ENCODE measurements around the gene PDIA5. TPM values are rescaled to one million over a fixed set of nuclear protein-coding genes. Genes with fewer than 3 reads are reported as not detected.

The PDIA5 gene
- total and polyA plus RNA-seq, 7 donors = 4.2 to 23.0 (median 13.9) TPM

DNA sequence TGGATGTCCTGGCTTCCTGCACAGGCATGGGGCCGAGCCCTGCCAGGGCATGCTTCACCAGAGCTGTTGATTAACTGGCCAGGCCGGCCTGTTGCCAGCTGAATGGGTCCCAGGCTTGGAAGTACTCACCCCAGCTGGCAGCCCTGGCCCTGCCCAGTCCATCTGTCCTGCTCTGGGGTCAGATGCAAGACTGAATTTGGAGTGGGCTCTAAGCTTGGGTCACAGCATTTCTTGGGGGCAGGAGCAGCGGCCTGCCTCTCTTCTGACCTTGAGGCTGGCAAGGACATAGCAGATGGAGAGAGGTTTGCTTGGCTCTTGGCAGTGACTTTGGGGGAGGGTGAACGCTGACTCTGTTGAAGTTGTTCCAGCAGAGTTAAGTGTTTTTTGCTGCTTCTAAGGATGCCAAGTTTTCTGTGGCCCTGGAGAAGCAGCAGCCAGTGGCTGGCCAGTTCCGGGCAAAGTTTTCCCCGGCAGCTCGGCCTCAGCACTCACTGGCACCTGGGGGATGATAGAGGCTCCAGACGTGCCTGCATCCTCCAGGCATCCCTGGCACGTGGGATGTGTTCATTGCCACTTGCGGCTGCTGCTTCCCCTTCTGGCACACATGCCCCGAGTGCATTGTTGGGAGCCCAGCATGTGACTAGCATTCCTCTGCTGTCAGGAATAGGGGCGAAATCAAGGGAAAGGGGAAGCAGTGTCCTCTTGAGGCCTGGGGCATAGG, 22.9 kb downstream of the PDIA5 start:
- DNase-seq = peak; percentile 86
- WGBS, 2 donors = 78 to 86% methylated on average over 12 of the region's 12 CpGs
- peak overlapping the region; percentile 73 to 86 (median 84) for H3K27ac ChIP-seq
- H3K4me3 ChIP-seq = no peak overlapping the region
- intact Hi-C loops (cut with DNase I) = no loop called here
- H3K4me1 ChIP-seq = peaks cover 0 to 49% (median 42%) of the 10 kb centered on the region in 4 donors
- TF ChIP-seq POLR2A (IDR thresholded peaks at IDR 0.05) (no peak), EP300 (IDR thresholded peaks at IDR 0.05) (no peak), POLR2AphosphoS5 (IDR thresholded peaks at IDR 0.05) (peak in 2 of 4 donors; percentile 31 to 42)
- TF ChIP-seq, protein P1, sequence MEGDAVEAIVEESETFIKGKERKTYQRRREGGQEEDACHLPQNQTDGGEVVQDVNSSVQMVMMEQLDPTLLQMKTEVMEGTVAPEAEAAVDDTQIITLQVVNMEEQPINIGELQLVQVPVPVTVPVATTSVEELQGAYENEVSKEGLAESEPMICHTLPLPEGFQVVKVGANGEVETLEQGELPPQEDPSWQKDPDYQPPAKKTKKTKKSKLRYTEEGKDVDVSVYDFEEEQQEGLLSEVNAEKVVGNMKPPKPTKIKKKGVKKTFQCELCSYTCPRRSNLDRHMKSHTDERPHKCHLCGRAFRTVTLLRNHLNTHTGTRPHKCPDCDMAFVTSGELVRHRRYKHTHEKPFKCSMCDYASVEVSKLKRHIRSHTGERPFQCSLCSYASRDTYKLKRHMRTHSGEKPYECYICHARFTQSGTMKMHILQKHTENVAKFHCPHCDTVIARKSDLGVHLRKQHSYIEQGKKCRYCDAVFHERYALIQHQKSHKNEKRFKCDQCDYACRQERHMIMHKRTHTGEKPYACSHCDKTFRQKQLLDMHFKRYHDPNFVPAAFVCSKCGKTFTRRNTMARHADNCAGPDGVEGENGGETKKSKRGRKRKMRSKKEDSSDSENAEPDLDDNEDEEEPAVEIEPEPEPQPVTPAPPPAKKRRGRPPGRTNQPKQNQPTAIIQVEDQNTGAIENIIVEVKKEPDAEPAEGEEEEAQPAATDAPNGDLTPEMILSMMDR (IDR thresholded peaks at IDR 0.05) = no peak
- H3K27me3 ChIP-seq = no peaks in the 10 kb centered on the region
- H3K36me3 ChIP-seq = peaks cover 0 to 9% (median 1%) of the 10 kb centered on the region in 4 donors
- no peaks in the 10 kb centered on the region for H3K9me3 ChIP-seq

DNA sequence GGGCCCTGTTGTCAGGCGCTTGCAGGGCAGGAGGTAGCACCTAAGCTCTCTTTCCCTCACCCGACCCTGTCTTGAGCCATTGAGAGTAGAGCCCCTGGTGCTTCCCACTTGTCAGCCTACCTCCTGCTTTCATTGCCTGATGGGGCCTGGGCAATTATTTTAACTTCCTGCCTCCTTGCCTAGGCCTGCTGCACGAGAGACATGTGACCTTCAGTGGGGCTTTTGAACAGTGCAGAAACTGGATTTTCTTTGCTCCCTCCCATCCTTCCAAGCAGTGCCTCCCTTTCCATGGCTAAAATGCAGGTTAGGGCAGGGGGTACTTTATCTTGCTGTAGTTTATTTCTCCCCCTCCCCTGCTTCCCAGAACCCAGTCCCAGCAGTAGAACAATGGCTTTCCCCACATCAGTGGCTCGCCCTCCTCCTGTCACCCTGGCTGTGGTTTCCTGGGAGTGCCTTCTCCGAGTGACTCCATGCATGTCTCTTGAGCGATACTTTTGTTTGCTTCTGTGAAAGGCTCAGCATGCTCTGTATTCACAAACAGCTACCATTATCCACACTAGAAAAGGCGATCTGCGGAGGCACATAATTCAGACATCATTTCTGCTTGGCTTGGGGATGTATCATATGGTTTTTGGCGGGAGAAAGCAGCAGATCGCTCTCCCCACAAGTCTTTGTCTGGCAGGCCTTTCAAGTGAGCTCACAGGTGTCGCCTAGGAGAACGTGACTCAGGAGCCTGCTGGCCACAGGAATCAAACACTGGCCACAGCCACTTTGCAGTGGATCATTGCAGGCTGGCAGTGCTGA, 24.1 kb downstream of the PDIA5 start:
- H3K9me3 ChIP-seq = no peaks in the 10 kb centered on the region
- H3K36me3 ChIP-seq = peaks cover 0 to 9% (median 1%) of the 10 kb centered on the region in 4 donors
- peaks cover 0 to 45% (median 33%) of the 10 kb centered on the region in 4 donors for H3K4me1 ChIP-seq
- peak overlapping the region; percentile 73 to 86 (median 84) for H3K27ac ChIP-seq
- WGBS, 2 donors = 78 to 91% methylated on average over 12 of the region's 12 CpGs
- no peak for TF ChIP-seq POLR2A (IDR thresholded peaks at IDR 0.05)
- TF ChIP-seq, protein P1 (IDR thresholded peaks at IDR 0.05) = no peak
- TF ChIP-seq POLR2AphosphoS5 (IDR thresholded peaks at IDR 0.05) = no peak
- no peak for TF ChIP-seq EP300 (IDR thresholded peaks at IDR 0.05)
- intact Hi-C loops (cut with DNase I) = no loop called here
- no peak for DNase-seq
- H3K4me3 ChIP-seq = no peak overlapping the region
- no peaks in the 10 kb centered on the region for H3K27me3 ChIP-seq

DNA sequence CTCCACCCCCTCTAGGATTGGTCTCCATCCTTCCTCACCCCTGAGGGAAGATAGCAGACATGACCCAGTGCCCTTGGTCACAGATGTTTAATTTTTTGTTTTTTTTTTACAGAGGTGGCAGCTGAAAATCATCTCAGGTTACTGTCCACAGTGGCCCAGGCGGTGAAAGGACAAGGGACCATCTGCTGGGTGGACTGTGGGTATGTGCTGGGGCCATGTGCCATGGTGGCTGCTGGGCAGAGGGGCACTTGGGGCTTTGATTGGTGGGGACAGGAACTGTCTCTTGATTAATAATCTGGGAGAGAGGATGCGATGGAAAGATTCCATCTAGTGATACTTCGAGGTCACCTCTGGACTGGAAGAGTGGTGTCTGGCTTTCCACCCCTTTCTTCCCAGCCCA, 25.4 kb downstream of the PDIA5 start:
- no peak overlapping the region for H3K4me3 ChIP-seq
- DNase-seq = no peak
- H3K27me3 ChIP-seq = no peaks in the 10 kb centered on the region
- 96 to 98% methylated on average over 3 of the region's 3 CpGs for WGBS, 2 donors
- intact Hi-C loops (cut with DNase I) = no loop called here
- H3K9me3 ChIP-seq = no peaks in the 10 kb centered on the region
- TF ChIP-seq POLR2AphosphoS5 (IDR thresholded peaks at IDR 0.05) (no peak), POLR2A (IDR thresholded peaks at IDR 0.05) (no peak), EP300 (IDR thresholded peaks at IDR 0.05) (no peak)
- TF ChIP-seq, protein P1 (IDR thresholded peaks at IDR 0.05) = no peak
- H3K36me3 ChIP-seq = peaks cover 0 to 9% (median 1%) of the 10 kb centered on the region in 4 donors
- H3K27ac ChIP-seq = peak overlapping the region in 3 of 4 donors; percentile 84 to 86 (median 85)
- H3K4me1 ChIP-seq = peaks cover 0 to 51% (median 41%) of the 10 kb centered on the region in 4 donors

DNA sequence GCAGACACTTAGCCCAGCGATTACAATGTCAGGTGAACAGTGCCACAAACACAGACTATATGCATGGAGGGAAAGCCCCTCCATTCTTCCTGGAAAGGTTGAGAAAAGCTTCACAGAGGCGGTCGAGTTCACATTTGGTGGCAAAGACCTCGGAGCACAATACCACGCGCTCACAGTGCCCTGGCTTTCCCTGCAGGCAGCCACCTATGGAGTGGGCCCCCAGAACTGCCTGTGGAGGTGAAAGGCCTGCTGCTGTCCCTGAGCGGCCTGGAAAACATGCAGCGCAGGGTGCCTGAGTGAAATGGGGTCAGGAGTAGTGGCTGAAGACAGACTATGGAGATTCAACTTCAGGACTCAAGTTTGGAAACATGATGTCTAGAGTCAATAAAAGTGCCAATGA, 26.9 kb downstream of the PDIA5 start:
- H3K27ac ChIP-seq = no peak overlapping the region
- DNase-seq = no peak
- no peak overlapping the region for H3K4me3 ChIP-seq
- intact Hi-C loops (cut with DNase I) = no loop called here
- no peak for TF ChIP-seq POLR2AphosphoS5 (IDR thresholded peaks at IDR 0.05)
- TF ChIP-seq POLR2A (IDR thresholded peaks at IDR 0.05) = no peak
- TF ChIP-seq, protein P1 (IDR thresholded peaks at IDR 0.05) = no peak
- no peak for TF ChIP-seq EP300 (IDR thresholded peaks at IDR 0.05)
- peaks cover 0 to 60% (median 54%) of the 10 kb centered on the region in 4 donors for H3K4me1 ChIP-seq
- peaks cover 0 to 9% (median 1%) of the 10 kb centered on the region in 4 donors for H3K36me3 ChIP-seq
- no peaks in the 10 kb centered on the region for H3K9me3 ChIP-seq
- no peaks in the 10 kb centered on the region for H3K27me3 ChIP-seq
- 90 to 98% methylated on average over 8 of the region's 8 CpGs for WGBS, 2 donors

Data from sigmoid colon (tissue), 7 donors.